H1 (cell line): ENCODE data around the gene LDLRAD4. TPM values are rescaled to one million over a fixed set of nuclear protein-coding genes. Genes with fewer than 3 reads are reported as not detected.

Experiments
- BRCA1 ChIP-seq: IDR thresholded peaks from 2 replicates; pipeline ENCODE4 v1.6.1; 2012; ENCODE audit warnings: low read depth, low read length, improper control_type of control experiment
- CREB1 ChIP-seq: IDR thresholded peaks from 2 replicates; pipeline ENCODE4 v1.6.1; 2012; ENCODE audit warnings: inconsistent platforms
- HDAC2 ChIP-seq, 2 experiments: fragments of 300-600 bp in 1 of 2; sonication (generic) in 1 of 2; IDR thresholded peaks; 2 replicates each; pipeline ENCODE4 v1.6.1; 2011 to 2012; ENCODE audit warnings: low read depth in 2 of 2, low read length in 2 of 2, mild to moderate bottlenecking in 2 of 2, moderate library complexity in 2 of 2, borderline replicate concordance in 1 of 2, inconsistent platforms in 1 of 2
- JUND ChIP-seq: IDR thresholded peaks from 2 replicates; pipeline ENCODE4 v1.6.1; 2011; ENCODE audit warnings: mild to moderate bottlenecking, improper control_type of control experiment, low read length
- KDM5A ChIP-seq: fragments of 200-600 bp; IDR thresholded peaks from 2 replicates; pipeline ENCODE4 v1.7.1; 2012; ENCODE audit warnings: mild to moderate bottlenecking, low read length, inconsistent platforms, mixed read lengths
- RXRA ChIP-seq: IDR thresholded peaks from 2 replicates; pipeline ENCODE4 v1.6.1; 2011; ENCODE audit warnings: low read depth, mild to moderate bottlenecking, low read length, moderate library complexity; ENCODE audit not compliant: insufficient read depth
- SIX5 ChIP-seq: IDR thresholded peaks from 2 replicates; pipeline ENCODE4 v1.6.1; 2011; ENCODE audit warnings: mild to moderate bottlenecking, low read depth, low read length
- YY1 ChIP-seq: IDR thresholded peaks from 2 replicates; pipeline ENCODE4 v1.6.1; 2011; ENCODE audit warnings: low read depth, mild to moderate bottlenecking, low read length
- ZNF274 ChIP-seq: IDR thresholded peaks from 2 replicates; pipeline ENCODE4 v1.7.0; 2012; ENCODE audit warnings: low read length, borderline replicate concordance; ENCODE audit errors: extremely low read depth
- polyA plus RNA-seq, 7 experiments: library from polyadenylated mRNA; depleted of rRNA in 3 of 7; stranded (reverse) in 5 of 7; unstranded in 2 of 7; fragments of >200 nt in 5 of 7; fragments of 200-250 nt in 2 of 7; gene quantifications; 1 replicate in 5 of 7; 2 replicates in 1 of 7; 4 replicates in 1 of 7; pipeline versions ENCODE4 v1.2.1 to v1.2.3, GENCODE V29; 2011 to 2013; ENCODE audit warnings: missing spikeins in 2 of 7, mixed read lengths in 2 of 7
- total RNA-seq: library from RNA; stranded (reverse); fragmentation: NEBNext Ultra II Directional; extraction: Animal tissue kit (Norgen Biotek cat#: 25700); gene quantifications from 2 replicates; pipeline ENCODE4 v1.2.1, GENCODE V29; 2021

LDLRAD4 gene
- total and polyA plus RNA-seq, 2 of the 8 experiments (the other 6 are each of a cell fraction or from before 2014, with no cell fraction given) = 0.77 to 1.4 TPM

- TF ChIP-seq KDM5A = no peak
- TF ChIP-seq HDAC2 (IDR thresholded peaks at IDR 0.05; ENCODE audit: borderline replicate concordance in 1 of 2, low read depth in 2 of 2, low read length in 2 of 2) = no peak
- TF ChIP-seq RXRA = no peak
- no peak for TF ChIP-seq JUND
- no peak for TF ChIP-seq BRCA1
- TF ChIP-seq CREB1 = no peak
- TF ChIP-seq ZNF274 = no peak
- no peak for TF ChIP-seq SIX5
- no peak for TF ChIP-seq YY1
- TF ChIP-seq, all 59 proteins: peak for 0
These were observed 51.8 kb downstream of the LDLRAD4 start (continued) for GRCh38 chr18:13270279-13270855.
